Naive thymus-derived CD4-positive, alpha-beta T cell (primary cell): Measurements from ENCODE around the gene CRX. TPM values are rescaled to one million over a fixed set of nuclear protein-coding genes. Genes with fewer than 3 reads are reported as not detected.
"Not testable (repeated sequence)": the region's sequence is repeated elsewhere in the genome, so short reads cannot be mapped to it uniquely, and the experiment has no call there.

ENCODE experiments used
- ATAC-seq: fragments of 150-1000 bp; cut with Tn5 transposase; 2 replicates; pipeline ENCODE4 v1.10.0; 2021; ENCODE audit warnings: mild to moderate bottlenecking, moderate library complexity
- CTCF ChIA-PET: fragments of 350-600 bp; sonication (Branson Sonifier 250); formaldehyde crosslinking; loops from one replicate; lab custom pipeline; 2021; ENCODE audit warnings: antibody characterized with exemption; lab: Charles Lee
- POLR2A ChIA-PET: fragments of 350-600 bp; sonication (Branson Sonifier 250); formaldehyde crosslinking; loops from one replicate; lab custom pipeline; 2021; ENCODE audit warnings: antibody characterized with exemption, inconsistent platforms; lab: Charles Lee
- DNase-seq, 9 donors: peaks; one replicate each; pipeline versions ENCODE4 v3.0.0 to v3.0.0-alpha.2; 2020 to 2022; ENCODE audit warnings: mixed read lengths in 1 of 9
- H3K27ac ChIP-seq: one replicate; pipeline ENCODE4 v1.7.0; 2013; ENCODE audit warnings: mild to moderate bottlenecking, low read depth, low read length, moderate library complexity
- H3K27me3 ChIP-seq, 2 donors: one replicate each; pipeline ENCODE4 v1.7.0; 2013; ENCODE audit warnings: low read length in 2 of 2, mild to moderate bottlenecking in 2 of 2, moderate library complexity in 2 of 2; ENCODE audit not compliant: control insufficient read depth in 2 of 2, insufficient read depth in 2 of 2
- H3K36me3 ChIP-seq, 3 experiments: 1 replicate in 2 of 3; 2 replicates in 1 of 3; pipeline ENCODE4 v1.7.0; 2013; ENCODE audit warnings: low read length in 3 of 3, mild to moderate bottlenecking in 3 of 3, moderate library complexity in 1 of 3; ENCODE audit not compliant: insufficient read depth in 3 of 3, control insufficient read depth in 2 of 3
- H3K4me1 ChIP-seq, 2 donors: one replicate each; pipeline ENCODE4 v1.7.0; 2013; ENCODE audit warnings: low read length in 2 of 2, mild to moderate bottlenecking in 2 of 2, moderate library complexity in 1 of 2; ENCODE audit not compliant: control insufficient read depth in 2 of 2, insufficient read depth in 2 of 2
- H3K4me3 ChIP-seq: 2 replicates; pipeline ENCODE4 v1.7.0; 2013; ENCODE audit warnings: mild to moderate bottlenecking, low read length
- H3K9me3 ChIP-seq, 3 experiments: 1 replicate in 2 of 3; 2 replicates in 1 of 3; pipeline ENCODE4 v1.7.0; 2013; ENCODE audit warnings: low read length in 3 of 3; ENCODE audit not compliant: control insufficient read depth in 2 of 3
- H3K27ac Mint-ChIP-seq, 9 donors: one replicate each; pipeline ENCODE4 v1.8.0; 2020 to 2022; ENCODE audit warnings: mixed read lengths in 9 of 9, mild to moderate bottlenecking in 8 of 9, moderate library complexity in 5 of 9, inconsistent platforms in 2 of 9
- H3K27me3 Mint-ChIP-seq, 5 donors: one replicate each; pipeline ENCODE4 v1.8.0; 2021 to 2022; ENCODE audit warnings: mixed read lengths in 5 of 5, mild to moderate bottlenecking in 1 of 5
- H3K36me3 Mint-ChIP-seq, 5 donors: one replicate each; pipeline ENCODE4 v1.8.0; 2020 to 2022; ENCODE audit warnings: mixed read lengths in 5 of 5, mild to moderate bottlenecking in 3 of 5, inconsistent platforms in 1 of 5
- H3K4me1 Mint-ChIP-seq, 7 donors: one replicate each; pipeline ENCODE4 v1.8.0; 2020 to 2022; ENCODE audit warnings: mixed read lengths in 7 of 7, mild to moderate bottlenecking in 3 of 7, inconsistent platforms in 1 of 7
- H3K4me3 Mint-ChIP-seq, 10 donors: one replicate each; pipeline ENCODE4 v1.8.0; 2020 to 2022; ENCODE audit warnings: mild to moderate bottlenecking in 10 of 10, mixed read lengths in 10 of 10, moderate library complexity in 6 of 10, inconsistent platforms in 2 of 10
- H3K9me3 Mint-ChIP-seq, 11 donors: one replicate each; pipeline ENCODE4 v1.8.0; 2020 to 2022; ENCODE audit warnings: mixed read lengths in 11 of 11, mild to moderate bottlenecking in 4 of 11, inconsistent platforms in 1 of 11, moderate library complexity in 1 of 11
- intact Hi-C, 2 donors: fragments of 100-400 bp; cut with micrococcal nuclease; formaldehyde crosslinking; loops; one replicate each; pipeline ENCODE4 v1.15.1; 2023
- polyA plus RNA-seq, 2 donors: library from polyadenylated mRNA; unstranded; fragments of 300-500 nt; fragmentation: Illumina TruSeq; gene quantifications; one replicate each; pipeline ENCODE4 v1.2.3, GENCODE V29; 2021
- total RNA-seq, 6 experiments: library from RNA in 5 of 6; stranded (reverse) in 5 of 6; gene quantifications; 1 replicate in 5 of 6; 2 replicates in 1 of 6; pipeline ENCODE4 v1.2.3 and lab custom pipeline; 2021 to 2026

Gene CRX
- total and polyA plus RNA-seq, 7 experiments from 2014 or later = not detected

GRCh38 chr19:47779524-47780214 lies 42.1 kb upstream of the CRX start:
- ChIA-PET POLR2A (interaction anchor here (0.6 to 0.9 kb wide), 6 partner anchors 25 to 800 kb away, joined by 3 to 6 read pairs (median 3); partner anchors contain the start of gene NOP53), CTCF (interaction anchor here (0.6 kb wide), 1 partner anchor 1980 kb away, joined by 11 read pairs; no protein-coding TSS in a partner anchor)
- Histone ChIP-seq H3K4me3 (peak overlapping the region; percentile 88), H3K4me1 (peaks cover 8 to 19% of the 10 kb centered on the region in 2 donors), H3K36me3 (peaks cover 0 to 38% (median 7%) of the 10 kb centered on the region in 3 experiments), H3K27me3 (no peaks in the 10 kb centered on the region), H3K9me3 (no peaks in the 10 kb centered on the region), H3K27ac (peak overlapping the region; percentile 87)
- Mint-ChIP-seq H3K9me3 (no peaks in the 10 kb centered on the region), H3K4me3 (peak overlapping the region; percentile 84 to 99 (median 93)), H3K27ac (peak overlapping the region; percentile 70 to 95 (median 91)), H3K27me3 (no peaks in the 10 kb centered on the region), H3K36me3 (peaks cover 0 to 18% (median 15%) of the 10 kb centered on the region in 5 donors), H3K4me1 (peaks cover 8 to 40% (median 32%) of the 10 kb centered on the region in 7 donors)
- no peak for DNase-seq
- ATAC-seq = no peak
- intact Hi-C loops = loop anchor here in 1 of 2 donors (5.0 kb wide), 1 partner anchor 733 kb away; the partner anchor contains the start of gene LMTK3

GRCh38 chr19:47780215-47780551 lies 41.6 kb upstream of the CRX start:
- DNase-seq (no peak), ATAC-seq (no peak)
- H3K27me3 ChIP-seq = no peaks in the 10 kb centered on the region
- no peak overlapping the region for H3K4me3 ChIP-seq
- CTCF ChIA-PET = interaction anchor here (0.6 kb wide), 1 partner anchor 1981 kb away, joined by 11 read pairs; no protein-coding TSS in a partner anchor
- H3K4me1 Mint-ChIP-seq = peaks cover 8 to 40% (median 32%) of the 10 kb centered on the region in 7 donors
- peaks cover 0 to 42% (median 7%) of the 10 kb centered on the region in 3 experiments for H3K36me3 ChIP-seq
- H3K27ac Mint-ChIP-seq = peak overlapping the region in 8 of 9 donors; percentile 57 to 94 (median 90)
- no peaks in the 10 kb centered on the region for H3K9me3 Mint-ChIP-seq
- POLR2A ChIA-PET = interaction anchor here (0.6 kb wide), 2 partner anchors 34 to 36 kb away, joined by 3 to 6 read pairs; no protein-coding TSS in a partner anchor
- peaks cover 8 to 19% of the 10 kb centered on the region in 2 donors for H3K4me1 ChIP-seq
- peaks cover 0 to 18% (median 15%) of the 10 kb centered on the region in 5 donors for H3K36me3 Mint-ChIP-seq
- peak overlapping the region; percentile 78 to 99 (median 93) for H3K4me3 Mint-ChIP-seq
- no peaks in the 10 kb centered on the region for H3K9me3 ChIP-seq
- H3K27me3 Mint-ChIP-seq = no peaks in the 10 kb centered on the region
- intact Hi-C loops = no loop called here
- H3K27ac ChIP-seq = peak overlapping the region; percentile 87

GRCh38 chr19:47781590-47782262 lies 40.0 kb upstream of the CRX start:
- ChIA-PET POLR2A (interaction anchor here (1.1 to 1.2 kb wide), 2 partner anchors 36 to 668 kb away, joined by 3 to 4 read pairs; partner anchors contain the start of gene ZC3H4), CTCF (interaction anchor here (0.7 to 1.2 kb wide), 2 partner anchors 10 to 14 kb away, joined by 3 to 5 read pairs; no protein-coding TSS in a partner anchor)
- peaks cover 0 to 52% (median 7%) of the 10 kb centered on the region in 3 experiments for H3K36me3 ChIP-seq
- no peaks in the 10 kb centered on the region for H3K27me3 Mint-ChIP-seq
- no peak overlapping the region for H3K4me3 ChIP-seq
- no peaks in the 10 kb centered on the region for H3K9me3 ChIP-seq
- H3K27ac Mint-ChIP-seq = peak overlapping the region in 8 of 9 donors; percentile 5 to 75 (median 62)
- H3K4me1 ChIP-seq = peaks cover 8 to 19% of the 10 kb centered on the region in 2 donors
- H3K4me1 Mint-ChIP-seq = peaks cover 8 to 40% (median 32%) of the 10 kb centered on the region in 7 donors
- no peak for DNase-seq
- no peaks in the 10 kb centered on the region for H3K9me3 Mint-ChIP-seq
- intact Hi-C loops = no loop called here
- no peaks in the 10 kb centered on the region for H3K27me3 ChIP-seq
- peaks cover 0 to 20% (median 15%) of the 10 kb centered on the region in 5 donors for H3K36me3 Mint-ChIP-seq
- peak overlapping the region in 6 of 10 donors; percentile 16 to 60 (median 23) for H3K4me3 Mint-ChIP-seq
- H3K27ac ChIP-seq = no peak overlapping the region
- no peak for ATAC-seq

GRCh38 chr19:47786566-47786965 lies 35.2 kb upstream of the CRX start:
- Histone ChIP-seq H3K27ac (no peak overlapping the region), H3K4me1 (no peaks in the 10 kb centered on the region), H3K36me3 (peaks cover 0 to 40% (median 2%) of the 10 kb centered on the region in 3 experiments), H3K9me3 (no peaks in the 10 kb centered on the region), H3K4me3 (no peak overlapping the region), H3K27me3 (no peaks in the 10 kb centered on the region)
- ATAC-seq (no peak), DNase-seq (no peak)
- Mint-ChIP-seq H3K4me1 (peaks cover 6 to 16% (median 10%) of the 10 kb centered on the region in 7 donors), H3K4me3 (no peak overlapping the region), H3K9me3 (no peaks in the 10 kb centered on the region), H3K27ac (no peak overlapping the region), H3K36me3 (peaks cover 0 to 13% (median 10%) of the 10 kb centered on the region in 5 donors), H3K27me3 (no peaks in the 10 kb centered on the region)
- intact Hi-C loops = loop anchor here in 1 of 2 donors (5.0 kb wide), 1 partner anchor 74 kb away; the partner anchor contains the start of gene EHD2
- ChIA-PET POLR2A (no interaction called here), CTCF (no interaction called here)

GRCh38 chr19:47787307-47787706 lies 34.4 kb upstream of the CRX start:
- H3K27me3 ChIP-seq, H3K27ac ChIP-seq, H3K4me3 Mint-ChIP-seq, H3K36me3 Mint-ChIP-seq, DNase-seq, H3K27ac Mint-ChIP-seq, H3K4me3 ChIP-seq, POLR2A ChIA-PET, H3K4me1 ChIP-seq, H3K9me3 ChIP-seq, H3K4me1 Mint-ChIP-seq, H3K9me3 Mint-ChIP-seq, H3K27me3 Mint-ChIP-seq, ATAC-seq: not testable (repeated sequence)
- CTCF ChIA-PET = interaction anchor here (0.6 to 1.6 kb wide), 3 partner anchors 22 to 688 kb away, joined by 3 to 4 read pairs (median 4); partner anchors contain the start of gene EHD2
- intact Hi-C loops = loop anchor here in 1 of 2 donors (5.0 kb wide), 1 partner anchor 75 kb away; the partner anchor contains the start of gene EHD2
- H3K36me3 ChIP-seq = peaks cover 0 to 33% (median 0%) of the 10 kb centered on the region in 3 experiments

- POLR2A ChIA-PET, DNase-seq, H3K9me3 Mint-ChIP-seq, H3K27me3 ChIP-seq, H3K4me1 Mint-ChIP-seq, H3K4me1 ChIP-seq, H3K27me3 Mint-ChIP-seq, H3K36me3 Mint-ChIP-seq, H3K4me3 ChIP-seq, H3K4me3 Mint-ChIP-seq, H3K9me3 ChIP-seq, ATAC-seq, H3K27ac ChIP-seq: not testable (repeated sequence)
- intact Hi-C loops = loop anchor here (2.0 to 5.0 kb wide), 2 partner anchors 73 to 78 kb away; partner anchors contain the start of gene EHD2 (in 1 of the 2)
- peaks cover 0 to 16% (median 0%) of the 10 kb centered on the region in 3 experiments for H3K36me3 ChIP-seq
- CTCF ChIA-PET = interaction anchor here (0.7 to 1.6 kb wide), 4 partner anchors 14 to 417 kb away, joined by 3 to 9 read pairs (median 4); no protein-coding TSS in a partner anchor
- H3K27ac Mint-ChIP-seq = peak overlapping the region in 1 of 9 donors; percentile 55
Observed at GRCh38 chr19:47789811-47790210, 31.9 kb upstream of the CRX start.
